Measurements from ENCODE around the gene SLC7A5.
"Not testable (repeated sequence)": the region's sequence is repeated elsewhere in the genome, so short reads cannot be mapped to it uniquely, and the experiment has no call there.

SLC7A5 gene

DNA sequence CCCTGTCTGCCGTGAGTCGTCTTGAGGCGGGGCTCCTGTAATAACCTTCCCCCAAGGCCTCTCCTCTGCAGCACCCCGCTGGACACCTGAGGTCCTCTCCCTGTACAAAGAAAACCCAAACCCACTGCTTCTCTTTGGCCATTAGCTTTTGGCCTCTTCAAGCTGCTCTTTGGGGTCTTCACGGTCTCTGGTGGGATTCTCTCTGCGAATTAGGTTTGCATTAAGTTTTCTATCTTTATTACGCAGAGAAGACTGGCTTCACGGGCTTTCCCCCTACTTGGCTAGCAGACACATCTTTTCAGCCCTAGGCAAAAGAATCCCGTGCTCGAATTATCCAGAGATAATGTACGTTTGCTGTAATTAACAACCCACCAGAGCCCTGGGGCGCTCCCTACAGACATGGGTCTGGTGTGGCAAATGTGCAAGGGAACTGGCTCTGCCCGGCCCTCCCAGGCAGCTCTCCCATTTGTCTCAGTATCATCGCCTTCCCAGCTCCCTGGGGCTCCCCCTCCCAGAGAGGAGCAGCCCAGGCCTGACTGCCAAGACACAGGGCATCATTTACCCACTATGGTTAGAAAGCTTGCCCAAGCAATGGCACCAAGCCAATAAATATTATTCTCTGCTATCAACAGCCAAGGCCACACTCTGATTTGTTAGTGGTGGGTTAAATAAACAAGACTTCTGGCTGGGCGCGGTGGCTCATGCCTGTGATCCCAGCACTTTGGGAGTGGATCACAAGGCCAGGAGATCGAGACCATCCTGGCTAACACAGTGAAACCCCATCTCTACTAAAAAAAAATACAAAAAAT is 78.8 kb downstream of the SLC7A5 start:
- H3K4me3 ChIP-seq (ENCODE audit: low read length, poor library complexity, severe bottlenecking): no peak overlapping the region
- no peaks in the 10 kb centered on the region for H4K20me1 ChIP-seq (ENCODE audit: insufficient read depth, low read length, poor library complexity, severe bottlenecking)
- no peaks in the 10 kb centered on the region for H3K79me2 ChIP-seq (ENCODE audit: insufficient read depth, low read length)
- H3K4me2 ChIP-seq (ENCODE audit: low read depth, low read length, poor library complexity, severe bottlenecking): no peak overlapping the region
- TF ChIP-seq CTCF (conservative IDR thresholded peaks at IDR 0.05; ENCODE audit: low read length): no peak
- no peak for TF ChIP-seq EZH2phosphoT487 (IDR thresholded peaks at IDR 0.05; ENCODE audit: borderline replicate concordance)
- no peaks in the 10 kb centered on the region for H3F3A ChIP-seq (ENCODE audit: low read depth)
- H3K36me3 ChIP-seq (ENCODE audit: insufficient read depth, low read length): no peaks in the 10 kb centered on the region
- no peaks in the 10 kb centered on the region for H3K9me3 ChIP-seq (ENCODE audit: insufficient read depth, low read depth, low read length)
- no peaks in the 10 kb centered on the region for H3K27me3 ChIP-seq (ENCODE audit: insufficient read depth, low read length, poor library complexity, severe bottlenecking)
- no peak overlapping the region for H3K9ac ChIP-seq (ENCODE audit: low read depth, low read length, poor library complexity, severe bottlenecking)
- H2AFZ ChIP-seq (ENCODE audit: low read length): no peak overlapping the region
- no peaks in the 10 kb centered on the region for H3K9me2 ChIP-seq (replicated peaks; ENCODE audit: low read depth, low read length)
- H3K4me1 ChIP-seq (ENCODE audit: insufficient read depth, low read length, poor library complexity, severe bottlenecking): no peaks in the 10 kb centered on the region

GRCh38 chr16:87789437-87790291 is 79.6 kb downstream of the SLC7A5 start:
- no peaks in the 10 kb centered on the region for H3F3A ChIP-seq (ENCODE audit: low read depth)
- no peak overlapping the region for H2AFZ ChIP-seq (ENCODE audit: low read length)
- H3K4me3 ChIP-seq (ENCODE audit: low read length, poor library complexity, severe bottlenecking): no peak overlapping the region
- no peaks in the 10 kb centered on the region for H3K9me2 ChIP-seq (replicated peaks; ENCODE audit: low read depth, low read length)
- H3K4me1 ChIP-seq (ENCODE audit: insufficient read depth, low read length, poor library complexity, severe bottlenecking): no peaks in the 10 kb centered on the region
- H3K27me3 ChIP-seq (ENCODE audit: insufficient read depth, low read length, poor library complexity, severe bottlenecking): no peaks in the 10 kb centered on the region
- H3K36me3 ChIP-seq (ENCODE audit: insufficient read depth, low read length): no peaks in the 10 kb centered on the region
- H3K4me2 ChIP-seq (ENCODE audit: low read depth, low read length, poor library complexity, severe bottlenecking): no peak overlapping the region
- TF ChIP-seq CTCF (conservative IDR thresholded peaks at IDR 0.05; ENCODE audit: low read length) (no peak), EZH2phosphoT487 (IDR thresholded peaks at IDR 0.05; ENCODE audit: borderline replicate concordance) (no peak)
- no peaks in the 10 kb centered on the region for H3K9me3 ChIP-seq (ENCODE audit: insufficient read depth, low read depth, low read length)
- H3K9ac ChIP-seq (ENCODE audit: low read depth, low read length, poor library complexity, severe bottlenecking): no peak overlapping the region
- H4K20me1 ChIP-seq (ENCODE audit: insufficient read depth, low read length, poor library complexity, severe bottlenecking): no peaks in the 10 kb centered on the region
- H3K79me2 ChIP-seq (ENCODE audit: insufficient read depth, low read length): no peaks in the 10 kb centered on the region

DNA sequence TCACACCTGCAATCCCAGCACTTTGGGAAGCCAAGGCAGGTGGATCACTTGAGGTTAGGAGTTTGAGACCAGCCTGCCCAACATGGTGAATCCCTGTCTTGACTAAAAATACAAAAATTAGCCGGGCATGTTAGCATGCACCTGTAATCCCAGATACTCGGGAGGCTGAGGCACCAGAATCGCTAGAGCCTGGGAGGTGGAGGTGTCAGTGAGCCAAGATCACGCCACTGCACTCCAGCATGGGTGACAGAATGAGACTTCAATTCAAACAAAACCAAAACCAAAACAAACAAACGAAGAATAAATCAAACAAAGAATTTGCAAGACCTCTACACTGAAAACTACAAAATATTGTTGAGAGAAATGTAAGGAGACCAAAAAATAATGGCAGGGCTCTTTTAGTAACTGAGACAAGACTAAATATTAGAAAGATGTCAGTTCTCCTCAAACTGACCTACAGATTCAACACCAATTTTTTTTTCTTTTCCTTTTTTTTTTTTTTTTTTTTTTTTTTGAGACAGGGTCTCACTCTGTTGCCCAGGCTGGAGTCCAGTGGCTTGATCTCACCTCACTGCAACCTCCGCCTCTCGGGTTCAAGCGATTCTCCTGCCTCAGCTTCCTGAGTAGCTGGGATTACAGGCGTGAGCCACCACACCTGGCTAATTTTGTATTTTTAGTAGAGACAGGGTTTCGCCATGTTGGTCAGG is 80.4 kb downstream of the SLC7A5 start:
- H3F3A ChIP-seq (ENCODE audit: low read depth); H3K9me3 ChIP-seq (ENCODE audit: insufficient read depth, low read depth, low read length); H4K20me1 ChIP-seq (ENCODE audit: insufficient read depth, low read length, poor library complexity, severe bottlenecking); H3K4me1 ChIP-seq (ENCODE audit: insufficient read depth, low read length, poor library complexity, severe bottlenecking); H3K9ac ChIP-seq (ENCODE audit: low read depth, low read length, poor library complexity, severe bottlenecking); H3K36me3 ChIP-seq (ENCODE audit: insufficient read depth, low read length); H3K9me2 ChIP-seq (replicated peaks; ENCODE audit: low read depth, low read length); H3K4me3 ChIP-seq (ENCODE audit: low read length, poor library complexity, severe bottlenecking); H3K4me2 ChIP-seq (ENCODE audit: low read depth, low read length, poor library complexity, severe bottlenecking); H2AFZ ChIP-seq (ENCODE audit: low read length); H3K79me2 ChIP-seq (ENCODE audit: insufficient read depth, low read length); H3K27me3 ChIP-seq (ENCODE audit: insufficient read depth, low read length, poor library complexity, severe bottlenecking): not testable (repeated sequence)

DNA sequence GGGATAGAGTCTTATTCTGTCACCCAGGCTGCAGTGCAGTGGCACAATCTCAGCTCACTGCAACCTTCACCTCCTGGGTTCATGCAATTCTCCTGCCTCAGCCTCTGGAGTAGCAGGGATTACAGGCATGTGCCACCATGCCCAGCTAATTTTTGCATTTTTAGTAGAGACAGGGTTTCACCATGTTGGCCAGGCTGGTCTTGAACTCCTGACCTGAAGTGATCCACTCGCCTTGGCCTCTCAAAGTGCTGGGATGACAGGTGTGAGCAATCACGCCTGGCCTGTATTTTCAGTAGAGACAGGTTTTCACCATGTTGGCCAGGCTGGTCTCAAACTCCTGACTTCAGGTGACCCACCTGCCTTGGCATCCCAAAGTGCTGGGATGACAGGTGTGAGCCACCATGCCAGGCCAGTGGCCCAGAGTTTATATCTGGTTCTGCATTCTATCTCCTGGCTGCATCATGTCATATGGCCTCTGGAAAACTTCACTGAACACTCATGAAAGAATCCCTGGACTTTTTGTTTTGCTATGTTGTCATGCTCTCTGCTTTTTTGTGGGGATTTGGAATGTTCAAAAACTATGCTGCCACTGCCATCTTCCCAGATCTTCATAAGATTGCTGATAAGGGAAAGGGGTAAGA is 81.7 kb downstream of the SLC7A5 start:
- not testable (repeated sequence) for H3K9me3 ChIP-seq (ENCODE audit: insufficient read depth, low read depth, low read length); H3F3A ChIP-seq (ENCODE audit: low read depth); H3K4me2 ChIP-seq (ENCODE audit: low read depth, low read length, poor library complexity, severe bottlenecking); H3K9me2 ChIP-seq (replicated peaks; ENCODE audit: low read depth, low read length); H3K4me1 ChIP-seq (ENCODE audit: insufficient read depth, low read length, poor library complexity, severe bottlenecking); H3K27me3 ChIP-seq (ENCODE audit: insufficient read depth, low read length, poor library complexity, severe bottlenecking); H2AFZ ChIP-seq (ENCODE audit: low read length); H3K36me3 ChIP-seq (ENCODE audit: insufficient read depth, low read length); H3K4me3 ChIP-seq (ENCODE audit: low read length, poor library complexity, severe bottlenecking); H4K20me1 ChIP-seq (ENCODE audit: insufficient read depth, low read length, poor library complexity, severe bottlenecking); H3K79me2 ChIP-seq (ENCODE audit: insufficient read depth, low read length); H3K9ac ChIP-seq (ENCODE audit: low read depth, low read length, poor library complexity, severe bottlenecking)

All from Loucy (cell line).